ENCODE measurements around the gene COLEC11.

The COLEC11 gene

GRCh38 chr2:3585261-3586109 lies 9.4 kb upstream of the COLEC11 start:
- DNase-seq (ENCODE audit: low spot score): no peak

- no peak for DNase-seq (ENCODE audit: low spot score)
Measured at GRCh38 chr2:3586220-3586619, 8.7 kb upstream of the COLEC11 start.

- DNase-seq (ENCODE audit: low spot score): no peak
Measured at GRCh38 chr2:3587021-3587420, 7.9 kb upstream of the COLEC11 start.

- DNase-seq (ENCODE audit: low spot score): no peak
Measured at GRCh38 chr2:3587432-3587831, 7.5 kb upstream of the COLEC11 start.

GRCh38 chr2:3588084-3588483 lies 6.8 kb upstream of the COLEC11 start:
- no peak for DNase-seq (ENCODE audit: low spot score)

GRCh38 chr2:3589086-3589485 lies 5.8 kb upstream of the COLEC11 start:
- DNase-seq (ENCODE audit: low spot score): no peak

GRCh38 chr2:3595404-3595803 lies 492 bp downstream of the COLEC11 start:
- no peak for DNase-seq (ENCODE audit: low spot score)

- no peak for DNase-seq (ENCODE audit: low spot score)
Measured at GRCh38 chr2:3595985-3596384, 1.1 kb downstream of the COLEC11 start.

GRCh38 chr2:3596901-3597417 lies 2.0 kb downstream of the COLEC11 start:
- DNase-seq (ENCODE audit: low spot score): no peak

GRCh38 chr2:3597567-3597966 lies 2.7 kb downstream of the COLEC11 start:
- no peak for DNase-seq (ENCODE audit: low spot score)

- no peak for DNase-seq (ENCODE audit: low spot score)
Measured at GRCh38 chr2:3598197-3598910, 3.4 kb downstream of the COLEC11 start.

- DNase-seq (ENCODE audit: low spot score): no peak
Measured at GRCh38 chr2:3598912-3599854, 4.3 kb downstream of the COLEC11 start.

- no peak for DNase-seq (ENCODE audit: low spot score)
Measured at GRCh38 chr2:3600256-3600855, 5.4 kb downstream of the COLEC11 start.

- no peak for DNase-seq (ENCODE audit: low spot score)
Measured at GRCh38 chr2:3601561-3602271, 6.8 kb downstream of the COLEC11 start.

GRCh38 chr2:3602553-3603339 lies 7.8 kb downstream of the COLEC11 start:
- DNase-seq (ENCODE audit: low spot score): no peak

GRCh38 chr2:3603536-3604206 lies 8.8 kb downstream of the COLEC11 start:
- DNase-seq (ENCODE audit: low spot score): peak; percentile 29

GRCh38 chr2:3604207-3604877 lies 9.4 kb downstream of the COLEC11 start:
- peak; percentile 37 for DNase-seq (ENCODE audit: low spot score)

- no peak for DNase-seq (ENCODE audit: low spot score)
Measured at GRCh38 chr2:3604991-3605961, 10.4 kb downstream of the COLEC11 start.
